ENCODE data around the gene ARHGAP9.

- TF ChIP-seq CTCF (IDR thresholded peaks at IDR 0.05) (no peak), PBX3 (IDR thresholded peaks at IDR 0.05) (no peak), POLR2AphosphoS5 (IDR thresholded peaks at IDR 0.05; ENCODE audit: low read depth, low read length) (no peak), GABPA (IDR thresholded peaks at IDR 0.05; ENCODE audit: low read depth) (no peak)
Observed at GRCh38 chr12:57454213-57454565, 25.5 kb downstream of the ARHGAP9 start.

All from SK-N-SH (cell line).